GM18526 (cell line): ENCODE data around the gene MAP3K6.

Experiments
- POLR2A ChIP-seq: IDR thresholded peaks from 3 replicates; pipeline ENCODE4 v1.6.1; 2011; ENCODE audit not compliant: insufficient read length; ENCODE audit errors: extremely low read depth

MAP3K6 gene

GRCh38 chr1:27321813-27322568 is 44.8 kb downstream of the MAP3K6 start, which contains the start of gene TMEM222:
Gene TMEM222 (plus strand): TSS chr1:27322163. CDS start chr1:27322198, 35 bp downstream.
- TF ChIP-seq POLR2A = peak; percentile 81

- no peak for TF ChIP-seq POLR2A
Observed at GRCh38 chr1:27318596-27318995, 48.2 kb downstream of the MAP3K6 start.

DNA sequence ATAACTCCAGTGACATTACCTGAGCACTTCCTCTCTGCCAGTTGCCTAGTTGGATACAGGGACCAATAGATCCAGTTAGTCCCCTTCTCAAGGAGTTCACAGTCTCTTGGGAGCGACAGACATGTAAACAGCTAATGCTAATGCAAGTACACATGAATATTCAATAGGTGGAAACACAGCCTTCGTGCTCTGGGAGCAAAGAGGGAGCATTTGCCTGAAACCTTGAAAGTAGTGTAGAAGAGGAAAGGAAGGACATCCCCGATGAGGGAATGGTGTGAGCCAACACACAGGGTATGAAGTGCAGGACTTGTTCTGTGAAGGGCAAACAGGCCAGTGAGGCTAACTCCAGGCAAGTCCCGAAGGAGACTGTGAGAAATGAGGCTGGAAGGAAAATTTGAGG is 48.6 kb downstream of the MAP3K6 start:
- no peak for TF ChIP-seq POLR2A

DNA sequence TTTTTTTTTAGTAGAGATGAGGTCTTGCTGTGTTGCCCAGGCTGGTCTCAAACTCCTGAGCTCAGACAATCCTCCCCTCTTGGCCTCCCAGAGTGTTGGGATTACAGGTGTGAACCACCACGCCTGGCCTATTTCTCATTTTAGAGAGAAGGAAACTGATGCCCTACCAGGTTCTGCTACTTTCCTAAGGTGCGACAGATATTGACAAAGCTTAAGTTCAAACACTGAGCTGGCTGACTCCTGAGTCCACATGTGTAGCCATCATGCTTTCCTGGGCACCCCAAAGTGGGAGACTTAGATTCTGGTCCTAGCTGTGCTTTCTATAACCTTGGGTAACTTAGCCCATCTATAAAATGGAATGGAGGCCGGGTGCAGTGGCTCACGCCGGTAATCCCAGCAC is 49.9 kb downstream of the MAP3K6 start:
- no peak for TF ChIP-seq POLR2A

DNA sequence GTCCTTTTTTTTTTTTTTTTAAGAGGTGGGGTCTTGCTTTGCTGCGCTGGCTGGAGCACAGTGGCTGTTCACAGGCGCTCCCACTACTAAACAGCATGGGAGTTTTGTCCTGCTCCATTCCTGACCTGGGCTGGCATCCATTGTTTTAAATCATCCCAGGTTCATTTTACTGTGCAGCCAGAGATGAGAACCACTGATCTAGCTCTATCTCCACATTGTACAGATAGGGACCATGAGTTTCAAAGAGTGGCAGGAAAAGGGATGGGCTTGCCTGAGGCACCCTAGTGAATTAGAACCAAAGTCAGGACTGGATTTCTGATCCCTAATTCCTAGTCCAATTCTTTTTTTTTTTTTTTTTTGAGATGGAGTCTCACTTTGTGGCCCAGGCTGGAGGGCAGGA is 52.0 kb downstream of the MAP3K6 start:
- no peak for TF ChIP-seq POLR2A

GRCh38 chr1:27314169-27314568 is 52.6 kb downstream of the MAP3K6 start:
- no peak for TF ChIP-seq POLR2A

DNA sequence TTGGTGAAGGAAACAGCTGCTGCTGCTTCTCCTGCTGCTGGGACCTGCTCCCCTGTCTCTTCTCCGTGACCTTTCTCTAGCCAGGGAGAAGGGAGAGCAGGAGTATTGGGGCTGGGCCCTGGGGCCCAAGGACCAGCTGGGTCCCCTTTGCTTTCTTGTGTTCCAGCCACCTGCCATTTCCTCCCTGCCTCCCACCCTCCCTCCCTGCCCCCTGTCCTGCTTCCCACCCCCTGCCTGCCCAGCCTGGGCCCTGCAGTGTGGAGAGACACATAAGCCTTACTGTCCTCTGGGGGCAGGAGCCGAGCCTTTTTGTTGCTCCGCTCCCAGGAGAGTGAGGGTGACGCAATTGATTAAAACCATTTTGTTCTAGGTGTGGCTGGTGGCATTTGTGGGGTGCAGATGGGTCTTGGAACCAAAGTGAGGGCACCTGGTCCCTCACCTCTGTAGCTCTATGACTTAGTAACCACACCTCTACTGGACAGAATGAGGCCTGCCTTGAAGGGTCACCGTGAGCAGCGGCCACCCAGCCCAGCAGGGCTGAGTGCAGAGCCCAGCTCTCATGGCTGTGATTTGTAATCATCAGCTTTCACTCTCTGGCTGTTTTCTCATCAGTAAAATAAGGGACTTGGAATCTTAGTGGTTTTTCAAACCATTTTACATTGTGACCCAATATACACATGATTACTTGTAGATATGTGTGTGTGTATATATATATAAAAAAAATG is 58.7 kb downstream of the MAP3K6 start:
- no peak for TF ChIP-seq POLR2A

DNA sequence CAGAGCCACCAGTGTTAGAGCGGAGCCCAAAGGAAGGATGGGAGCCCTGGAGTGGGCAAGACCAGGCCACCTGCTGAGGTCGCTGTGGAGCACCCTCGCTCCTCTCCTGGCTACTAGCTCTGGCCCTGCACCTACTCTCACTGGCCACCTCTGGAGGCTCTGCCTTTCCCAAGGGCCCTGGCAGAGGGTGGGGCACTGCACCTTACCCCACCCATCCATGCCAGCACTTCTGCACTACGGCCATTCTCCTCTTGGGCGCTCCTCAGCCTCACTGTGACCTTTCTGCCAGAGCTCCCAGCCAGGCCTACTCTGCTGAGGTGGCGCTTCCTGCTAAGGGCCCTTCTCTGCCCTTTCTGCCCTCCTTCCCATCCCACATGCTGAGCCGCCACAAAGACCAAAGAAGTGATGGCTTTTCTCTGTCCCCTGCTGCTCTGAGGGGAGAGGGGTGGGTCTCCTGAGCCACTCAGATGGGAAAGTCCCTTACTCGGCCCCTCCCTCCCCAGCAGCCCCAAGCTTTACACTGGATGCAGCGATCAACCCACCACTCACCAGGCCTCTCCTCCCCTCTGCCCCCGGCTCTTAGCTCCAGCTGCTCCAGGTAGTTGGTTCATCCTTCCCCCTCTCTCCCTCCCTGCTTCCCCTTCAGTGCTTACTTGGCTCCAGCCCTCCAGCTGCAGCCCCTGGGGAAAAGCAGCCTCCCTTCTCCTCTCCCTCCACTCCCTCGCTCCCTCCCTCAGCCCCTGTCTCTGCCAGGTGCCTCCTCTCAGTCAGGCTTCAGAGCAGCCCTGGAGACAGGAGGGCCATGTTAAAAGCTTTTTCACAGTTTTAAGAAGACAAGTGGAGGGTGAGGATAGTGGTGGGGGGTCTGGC is 59.6 kb downstream of the MAP3K6 start:
- no peak for TF ChIP-seq POLR2A

DNA sequence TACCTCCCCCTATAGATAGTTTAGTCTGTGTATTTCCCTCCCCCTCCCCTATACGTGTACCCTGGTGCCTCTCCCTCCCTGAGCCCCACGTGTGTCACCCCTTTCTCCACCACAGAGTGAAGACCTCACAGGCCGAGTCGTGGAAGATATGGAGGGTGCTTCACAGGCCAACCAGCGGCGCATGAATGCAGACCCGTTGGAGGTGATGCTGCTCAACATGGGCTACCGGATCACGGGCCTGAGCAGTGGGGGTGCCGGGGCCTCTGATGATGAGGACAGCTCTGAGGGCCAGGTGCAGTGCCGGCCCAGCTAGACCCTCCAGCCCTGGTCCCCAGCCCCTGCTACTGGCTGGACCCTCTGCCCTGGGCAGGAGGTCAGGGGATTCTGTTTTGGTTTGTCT is 60.7 kb downstream of the MAP3K6 start:
- no peak for TF ChIP-seq POLR2A
